GM12872 (cell line): ENCODE results near the gene MEF2C.

Experiments used
- TF ChIP-seq, protein P1 (sequence below): IDR thresholded peaks from 3 replicates; pipeline ENCODE4 v1.5.1; 2011; ENCODE audit warnings: low read depth, mild to moderate bottlenecking, low read length, moderate library complexity; ENCODE audit not compliant: insufficient read depth

Gene MEF2C

DNA sequence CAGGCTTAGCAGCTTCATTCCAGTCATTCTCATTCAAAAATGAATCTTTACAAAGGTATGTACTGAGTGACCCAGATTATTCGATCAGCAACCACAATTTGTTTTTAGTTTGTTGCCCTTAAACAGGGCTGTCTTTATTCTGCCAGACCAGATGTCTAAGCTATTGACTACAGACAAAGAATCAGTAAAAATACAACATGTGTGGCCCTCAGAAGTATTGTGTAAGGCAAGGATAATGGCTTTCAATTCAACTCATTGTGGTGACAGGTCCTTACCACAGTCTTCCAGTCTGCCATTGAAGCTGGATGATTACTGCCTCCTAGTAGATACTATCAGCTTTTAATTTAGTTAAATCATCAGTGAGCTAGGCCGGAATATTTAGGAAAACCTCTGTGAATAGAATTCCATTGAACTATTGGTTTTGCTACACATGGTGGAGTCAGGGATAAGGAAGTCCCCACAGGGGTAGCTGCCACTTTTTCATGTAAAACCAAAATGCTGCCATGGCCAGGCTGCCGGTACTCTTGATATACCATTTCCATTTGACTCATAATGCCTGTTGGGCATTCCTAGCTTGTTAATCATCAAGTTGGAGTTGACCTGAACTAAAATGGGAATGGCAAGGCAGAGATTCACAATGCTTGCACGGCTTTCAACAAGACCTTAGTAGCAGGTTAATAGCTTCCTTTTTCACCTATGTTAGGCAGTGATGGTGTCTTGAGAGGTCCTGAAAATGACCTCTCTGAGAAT lies 175.6 kb downstream of the MEF2C start:
- TF ChIP-seq, protein P1, sequence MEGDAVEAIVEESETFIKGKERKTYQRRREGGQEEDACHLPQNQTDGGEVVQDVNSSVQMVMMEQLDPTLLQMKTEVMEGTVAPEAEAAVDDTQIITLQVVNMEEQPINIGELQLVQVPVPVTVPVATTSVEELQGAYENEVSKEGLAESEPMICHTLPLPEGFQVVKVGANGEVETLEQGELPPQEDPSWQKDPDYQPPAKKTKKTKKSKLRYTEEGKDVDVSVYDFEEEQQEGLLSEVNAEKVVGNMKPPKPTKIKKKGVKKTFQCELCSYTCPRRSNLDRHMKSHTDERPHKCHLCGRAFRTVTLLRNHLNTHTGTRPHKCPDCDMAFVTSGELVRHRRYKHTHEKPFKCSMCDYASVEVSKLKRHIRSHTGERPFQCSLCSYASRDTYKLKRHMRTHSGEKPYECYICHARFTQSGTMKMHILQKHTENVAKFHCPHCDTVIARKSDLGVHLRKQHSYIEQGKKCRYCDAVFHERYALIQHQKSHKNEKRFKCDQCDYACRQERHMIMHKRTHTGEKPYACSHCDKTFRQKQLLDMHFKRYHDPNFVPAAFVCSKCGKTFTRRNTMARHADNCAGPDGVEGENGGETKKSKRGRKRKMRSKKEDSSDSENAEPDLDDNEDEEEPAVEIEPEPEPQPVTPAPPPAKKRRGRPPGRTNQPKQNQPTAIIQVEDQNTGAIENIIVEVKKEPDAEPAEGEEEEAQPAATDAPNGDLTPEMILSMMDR: no peak

DNA sequence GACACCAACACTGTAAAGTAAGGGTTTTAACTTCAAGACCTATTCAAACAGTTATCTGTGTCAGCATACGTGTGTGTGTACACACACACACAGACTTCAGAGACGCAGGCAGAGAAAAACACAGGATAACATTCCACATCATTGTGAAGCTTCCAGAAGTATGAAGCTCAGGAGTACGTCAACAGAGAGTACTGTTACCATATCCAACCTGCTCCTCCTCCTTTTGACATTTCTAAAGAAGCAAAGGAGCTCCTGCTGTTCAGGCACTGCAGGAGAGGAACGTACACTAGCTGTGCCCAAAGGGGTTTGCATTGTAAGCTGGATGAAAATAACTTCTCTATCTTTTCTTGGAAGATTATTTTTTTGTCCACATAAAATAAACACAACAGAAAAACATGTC lies 180.7 kb downstream of the MEF2C start:
- TF ChIP-seq, protein P1: no peak

DNA sequence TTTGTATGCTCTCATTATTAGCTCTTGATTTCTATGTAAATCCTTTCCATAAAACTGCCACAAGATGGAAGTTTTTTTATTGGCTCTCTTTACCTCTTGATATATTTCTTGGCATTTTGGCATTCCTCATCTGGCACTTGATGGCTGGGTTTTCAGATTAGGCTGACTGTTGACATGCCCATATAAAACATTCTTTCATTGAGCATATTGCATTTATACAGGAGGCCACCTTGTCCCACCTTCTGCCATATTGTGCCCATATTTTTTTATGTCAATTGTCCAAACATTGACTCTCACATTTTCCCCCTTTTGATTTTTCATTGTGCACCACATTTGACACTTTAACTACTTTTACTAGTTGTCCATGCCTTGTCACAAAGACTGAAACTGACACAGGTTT lies 182.9 kb downstream of the MEF2C start:
- TF ChIP-seq, protein P1: no peak

DNA sequence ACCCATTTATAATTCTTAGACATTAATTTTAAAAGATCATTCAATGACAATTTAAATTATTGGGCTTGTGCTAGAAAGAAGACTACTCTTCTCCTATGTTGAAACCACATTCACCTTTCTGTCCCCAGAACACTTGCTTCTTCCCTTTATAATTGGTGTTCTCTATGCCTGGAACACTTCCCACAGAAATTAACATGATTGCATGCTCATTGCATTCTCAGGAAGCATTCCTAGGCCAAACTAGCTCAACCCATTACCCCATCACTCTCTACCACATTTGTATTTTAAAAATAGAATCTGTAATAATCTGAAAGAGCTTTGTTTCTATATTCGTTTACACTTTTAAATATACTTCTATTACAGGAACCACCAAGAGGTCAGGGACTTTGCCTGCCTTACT lies 184.7 kb downstream of the MEF2C start:
- TF ChIP-seq, protein P1: no peak

DNA sequence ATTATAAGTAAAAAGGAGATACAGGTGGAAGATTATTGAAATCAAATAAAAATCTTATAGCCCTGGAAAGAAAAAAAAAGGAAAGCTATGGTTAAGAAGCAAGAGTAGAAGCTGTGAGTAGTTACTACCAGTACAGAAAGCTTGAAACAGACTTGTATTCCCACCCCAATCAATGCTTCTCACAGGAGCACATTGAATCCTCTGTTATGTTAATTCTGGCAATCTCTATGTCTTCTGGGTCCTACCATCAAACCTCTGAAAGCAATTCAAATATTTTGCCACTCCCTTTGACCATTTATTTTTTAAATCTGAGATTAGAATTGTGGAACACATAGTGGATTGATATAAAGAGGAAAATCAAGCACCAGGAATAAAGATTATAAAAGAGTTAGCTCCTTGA lies 186.5 kb downstream of the MEF2C start:
- TF ChIP-seq, protein P1: no peak

DNA sequence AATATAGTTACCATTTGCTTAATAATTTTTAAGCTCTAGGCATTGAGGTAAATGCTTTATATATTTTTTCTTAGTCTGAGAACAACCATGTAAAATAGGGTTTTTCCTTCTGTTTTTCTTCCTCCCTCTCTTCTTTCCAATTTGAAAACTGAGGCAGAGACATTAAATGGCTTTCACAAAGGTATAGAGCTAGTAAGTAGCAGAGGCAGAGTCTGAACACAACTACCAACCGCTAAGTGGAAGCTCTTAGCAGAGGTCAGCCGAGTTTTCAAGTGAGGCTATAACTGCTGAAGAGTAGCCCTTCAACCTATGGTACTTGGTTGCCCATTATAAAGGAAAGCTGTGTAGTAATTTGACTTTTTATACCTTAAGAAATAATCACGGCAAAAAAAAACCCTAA lies 187.1 kb downstream of the MEF2C start:
- TF ChIP-seq, protein P1: no peak

DNA sequence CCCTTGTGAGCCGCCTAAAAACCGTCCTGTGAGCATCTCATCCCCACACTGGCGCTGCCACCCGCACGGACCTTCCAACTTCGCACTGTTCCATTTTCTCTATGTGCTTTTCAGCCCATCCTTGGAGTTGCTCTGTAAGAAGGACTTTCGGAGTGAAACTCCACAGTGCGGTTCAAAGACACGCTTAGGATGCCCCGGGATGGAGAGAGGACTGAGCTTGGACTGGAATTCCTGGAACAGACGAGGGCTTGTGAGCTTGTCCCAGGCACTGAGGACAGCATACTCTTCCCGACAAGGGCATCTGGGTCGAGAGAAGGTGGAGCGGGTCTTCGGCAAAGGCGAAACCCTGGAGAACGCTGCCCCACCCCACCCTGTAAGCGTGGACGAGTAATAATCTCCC lies 187.8 kb downstream of the MEF2C start:
- TF ChIP-seq, protein P1: no peak
